ENCODE measurements around the gene DBET. TPM values are rescaled to one million over a fixed set of nuclear protein-coding genes. Genes with fewer than 3 reads are reported as not detected.
"Not testable (repeated sequence)": the region's sequence is repeated elsewhere in the genome, so short reads cannot be mapped to it uniquely, and the experiment has no call there.

DBET gene
- total RNA-seq, 1 donor from 2014 or later = not detected

DNA sequence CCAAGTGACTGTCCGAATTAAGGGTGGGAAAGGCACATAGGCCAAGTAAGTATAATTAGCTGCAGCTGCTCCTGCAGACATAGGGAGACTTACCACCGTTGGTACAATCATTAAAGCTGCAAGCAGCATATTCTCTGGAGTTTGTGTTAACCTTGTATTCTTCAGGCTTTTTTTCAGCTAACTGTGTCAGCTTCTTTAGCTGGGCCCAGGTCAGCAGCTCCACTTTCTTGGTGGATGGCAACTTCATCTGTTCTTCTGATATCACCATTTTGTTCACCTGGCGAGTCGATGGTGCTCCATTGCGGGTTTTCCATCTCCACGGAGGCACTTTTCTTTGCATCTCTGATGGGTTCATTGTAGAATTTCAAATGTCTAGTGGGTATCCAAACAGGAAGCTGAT lies 44.5 kb downstream of the DBET start:
- DNase-seq (ENCODE audit: low read depth); FAIRE-seq; H3K36me3 ChIP-seq (ENCODE audit: control insufficient read depth, insufficient read depth, low read length); H3K27me3 ChIP-seq (ENCODE audit: control insufficient read depth, insufficient read depth, low read length); H3K4me3 ChIP-seq (ENCODE audit: low read depth, low read length): not testable (repeated sequence)

DNA sequence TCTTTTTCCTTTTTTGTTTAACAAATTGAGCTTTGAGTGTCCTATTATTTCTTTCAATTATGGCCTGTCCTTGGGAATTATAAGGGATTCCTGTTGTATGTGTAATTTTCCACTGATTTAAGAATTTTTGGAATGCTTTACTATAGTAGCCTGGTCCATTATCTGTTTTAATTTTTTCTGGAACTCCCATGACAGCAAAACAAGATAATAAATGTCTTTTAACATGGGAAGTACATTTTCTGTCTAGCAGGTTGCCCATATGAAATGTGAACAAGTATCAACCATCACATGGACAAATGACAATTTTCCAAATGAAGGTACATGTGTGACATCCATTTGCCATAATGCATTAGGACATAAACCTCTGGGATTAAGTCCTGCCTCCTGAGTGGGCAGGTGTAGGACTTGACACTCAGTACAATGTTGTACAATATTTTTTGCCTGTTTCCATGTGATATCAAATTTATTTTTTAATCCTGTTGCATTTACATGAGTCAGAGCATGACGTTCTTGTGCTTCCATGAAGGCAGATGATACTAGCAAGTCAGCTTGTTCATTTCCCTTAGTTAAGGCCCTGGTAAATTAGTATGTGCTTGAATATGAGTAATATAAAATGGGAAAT lies 45.2 kb downstream of the DBET start:
- not testable (repeated sequence) for FAIRE-seq; DNase-seq (ENCODE audit: low read depth); H3K4me3 ChIP-seq (ENCODE audit: low read depth, low read length); H3K36me3 ChIP-seq (ENCODE audit: control insufficient read depth, insufficient read depth, low read length); H3K27me3 ChIP-seq (ENCODE audit: control insufficient read depth, insufficient read depth, low read length)

DNA sequence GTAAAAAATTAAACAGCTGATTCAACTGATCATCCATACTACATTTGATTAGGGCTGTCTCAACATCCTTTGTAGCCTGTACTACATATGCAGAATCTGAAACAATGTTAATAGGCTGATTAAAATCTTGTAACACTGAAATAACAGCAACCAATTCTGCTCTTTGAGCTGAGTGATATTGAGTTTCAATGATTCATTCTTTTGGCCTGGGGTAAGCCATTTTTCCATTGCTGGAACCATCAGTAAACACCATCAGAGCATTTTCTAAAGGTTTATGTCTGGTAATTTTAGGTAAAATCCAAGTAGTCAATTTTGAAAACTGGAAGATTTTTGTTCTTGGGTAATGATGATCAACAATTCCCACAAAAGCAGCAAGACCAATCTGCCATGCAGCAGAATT lies 45.7 kb downstream of the DBET start:
- not testable (repeated sequence) for H3K27me3 ChIP-seq (ENCODE audit: control insufficient read depth, insufficient read depth, low read length); H3K4me3 ChIP-seq (ENCODE audit: low read depth, low read length); H3K36me3 ChIP-seq (ENCODE audit: control insufficient read depth, insufficient read depth, low read length); DNase-seq (ENCODE audit: low read depth); FAIRE-seq

DNA sequence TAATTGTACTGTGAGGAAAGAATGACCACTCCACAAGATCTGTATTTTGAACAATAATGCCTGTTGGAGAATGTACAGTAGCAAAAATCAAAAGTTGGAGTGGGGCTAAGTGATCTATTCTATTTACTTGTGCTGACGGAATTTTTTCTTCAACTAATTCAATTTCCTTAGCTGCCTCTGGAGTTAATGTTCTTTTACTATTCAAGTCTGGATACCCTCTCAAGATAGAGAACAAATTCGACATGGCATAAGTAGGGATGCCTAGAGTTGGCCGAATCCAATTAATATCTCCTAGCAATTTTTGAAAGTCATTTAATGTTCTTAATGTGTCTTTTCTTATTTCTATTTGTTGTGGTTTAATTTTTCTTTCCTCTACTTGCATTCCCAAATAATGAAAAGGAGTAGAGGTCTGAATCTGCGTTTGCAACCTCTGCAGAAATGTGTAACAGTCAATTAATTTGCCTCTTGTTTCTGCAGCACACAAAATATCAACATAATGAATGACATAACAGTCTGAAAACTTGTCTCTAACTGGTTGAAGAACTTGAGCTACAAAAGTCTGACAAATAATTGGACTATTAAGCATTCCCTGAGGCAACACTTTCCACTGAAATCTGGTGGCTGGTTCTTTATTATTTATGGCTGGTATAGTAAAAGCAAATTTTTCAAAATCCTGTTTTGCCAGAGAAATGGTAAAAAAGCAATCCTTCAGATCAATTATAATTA lies 46.4 kb downstream of the DBET start:
- not testable (repeated sequence) for DNase-seq (ENCODE audit: low read depth); FAIRE-seq; H3K36me3 ChIP-seq (ENCODE audit: control insufficient read depth, insufficient read depth, low read length); H3K27me3 ChIP-seq (ENCODE audit: control insufficient read depth, insufficient read depth, low read length); H3K4me3 ChIP-seq (ENCODE audit: low read depth, low read length)

- not testable (repeated sequence) for H3K27me3 ChIP-seq (ENCODE audit: control insufficient read depth, insufficient read depth, low read length); DNase-seq (ENCODE audit: low read depth); H3K36me3 ChIP-seq (ENCODE audit: control insufficient read depth, insufficient read depth, low read length); H3K4me3 ChIP-seq (ENCODE audit: low read depth, low read length); FAIRE-seq
These were observed 48.6 kb downstream of the DBET start for GRCh38 chr4:190112879-190113278.

GRCh38 chr4:190114991-190115390 lies 50.7 kb downstream of the DBET start:
- not testable (repeated sequence) for H3K36me3 ChIP-seq (ENCODE audit: control insufficient read depth, insufficient read depth, low read length); FAIRE-seq; H3K27me3 ChIP-seq (ENCODE audit: control insufficient read depth, insufficient read depth, low read length); H3K4me3 ChIP-seq (ENCODE audit: low read depth, low read length); DNase-seq (ENCODE audit: low read depth)

Other genes with a start within 250 kb of the DBET start
- 23.9 and 26.3 TPM in 2 replicates for gene FRG1, start 123.6 kb upstream of the DBET start, total RNA-seq
- not detected in 2 replicates for gene FRG2, start 37.2 kb upstream of the DBET start, total RNA-seq
- not detected in 2 replicates for gene DUX4, start 109.3 kb downstream of the DBET start, total RNA-seq

Data from bronchial epithelial cell (primary cell).